Lower leg skin (tissue), 4 donors: ENCODE measurements around the gene SNX14. TPM values are rescaled to one million over a fixed set of nuclear protein-coding genes. Genes with fewer than 3 reads are reported as not detected.

Experiments
- DNase-seq, 2 donors: peaks; one replicate each; pipeline ENCODE4 v3.0.0-alpha.2; 2019; ENCODE audit warnings: low spot score in 2 of 2
- H3K4me3 ChIP-seq: fragments of 200-600 bp; sonication (generic); 2 replicates; pipeline ENCODE4 v1.5.1; 2017; ENCODE audit warnings: mild to moderate bottlenecking, low read depth; ENCODE audit not compliant: poor library complexity, severe bottlenecking
- POLR2A ChIP-seq, 2 donors: fragments of 450-650 bp; IDR thresholded peaks; one replicate each; pipeline ENCODE4 v1.6.1; 2016 to 2017; ENCODE audit warnings: antibody characterized with exemption in 2 of 2, mild to moderate bottlenecking in 1 of 2, moderate library complexity in 1 of 2
- WGBS, 2 donors: methylation state at CpG; one replicate each; pipeline ENCODE4 v1.1.5; 2018; 5-methylcytosine and 5-hydroxymethylcytosine counted together
- intact Hi-C: fragments of 100-400 bp; cut with DNase I; formaldehyde crosslinking; loops from one replicate; pipeline ENCODE4 v1.15.0; 2023; ENCODE audit warnings: low total_unique reads
- total RNA-seq, 4 donors: library from RNA; depleted of rRNA; stranded (reverse); fragments of >200 nt; gene quantifications; one replicate each; pipeline ENCODE4 v1.1.0, GENCODE V29; 2016
- TF ChIP-seq, protein P1 (sequence below), 3 donors: fragments of 450-650 bp; IDR thresholded peaks; one replicate each; pipeline ENCODE4 v1.5.1; 2016; ENCODE audit warnings: antibody characterized with exemption in 3 of 3, mild to moderate bottlenecking in 3 of 3, moderate library complexity in 2 of 3

Gene SNX14
- total RNA-seq, 4 donors from 2014 or later = 38.3 to 75.3 (median 56.6) TPM

DNA sequence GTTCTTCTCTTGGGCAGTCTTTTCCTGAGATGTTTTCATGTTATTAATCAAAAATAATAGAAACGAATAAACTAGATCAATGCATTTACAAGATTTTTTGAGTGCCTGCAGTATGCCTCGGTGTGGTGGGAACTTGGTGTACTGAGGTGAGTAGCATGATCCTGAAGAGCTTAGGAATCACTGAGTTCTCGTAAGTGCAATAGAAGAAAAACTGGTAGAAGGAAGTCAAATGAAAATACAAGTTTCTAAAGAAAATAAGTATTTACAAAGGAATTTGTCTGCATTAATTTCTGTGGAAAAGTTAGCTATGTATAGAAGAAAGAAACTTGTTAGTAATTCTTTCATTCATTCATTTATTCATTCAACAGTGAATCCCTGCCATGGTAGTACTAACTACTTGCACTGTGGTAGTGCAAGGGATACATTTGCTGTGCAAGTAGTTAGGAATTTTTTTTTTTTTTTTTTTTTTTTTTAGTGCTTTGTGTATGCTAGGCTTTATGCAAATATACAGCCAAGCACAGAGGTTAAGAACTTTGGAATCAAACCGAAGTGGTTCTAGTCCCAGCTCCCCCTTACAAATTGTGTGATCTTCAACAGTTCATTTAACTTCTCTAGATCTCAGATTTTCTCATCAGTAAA is 129.9 kb downstream of the SNX14 start:
- TF ChIP-seq, protein P1, sequence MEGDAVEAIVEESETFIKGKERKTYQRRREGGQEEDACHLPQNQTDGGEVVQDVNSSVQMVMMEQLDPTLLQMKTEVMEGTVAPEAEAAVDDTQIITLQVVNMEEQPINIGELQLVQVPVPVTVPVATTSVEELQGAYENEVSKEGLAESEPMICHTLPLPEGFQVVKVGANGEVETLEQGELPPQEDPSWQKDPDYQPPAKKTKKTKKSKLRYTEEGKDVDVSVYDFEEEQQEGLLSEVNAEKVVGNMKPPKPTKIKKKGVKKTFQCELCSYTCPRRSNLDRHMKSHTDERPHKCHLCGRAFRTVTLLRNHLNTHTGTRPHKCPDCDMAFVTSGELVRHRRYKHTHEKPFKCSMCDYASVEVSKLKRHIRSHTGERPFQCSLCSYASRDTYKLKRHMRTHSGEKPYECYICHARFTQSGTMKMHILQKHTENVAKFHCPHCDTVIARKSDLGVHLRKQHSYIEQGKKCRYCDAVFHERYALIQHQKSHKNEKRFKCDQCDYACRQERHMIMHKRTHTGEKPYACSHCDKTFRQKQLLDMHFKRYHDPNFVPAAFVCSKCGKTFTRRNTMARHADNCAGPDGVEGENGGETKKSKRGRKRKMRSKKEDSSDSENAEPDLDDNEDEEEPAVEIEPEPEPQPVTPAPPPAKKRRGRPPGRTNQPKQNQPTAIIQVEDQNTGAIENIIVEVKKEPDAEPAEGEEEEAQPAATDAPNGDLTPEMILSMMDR (IDR thresholded peaks at IDR 0.05) = no peak
- no peak for TF ChIP-seq POLR2A (IDR thresholded peaks at IDR 0.05)
- WGBS, 2 donors = 76 to 78% methylated on average over 4 of the region's 4 CpGs
- DNase-seq = no peak
- intact Hi-C loops = no loop called here
- H3K4me3 ChIP-seq = no peak overlapping the region

DNA sequence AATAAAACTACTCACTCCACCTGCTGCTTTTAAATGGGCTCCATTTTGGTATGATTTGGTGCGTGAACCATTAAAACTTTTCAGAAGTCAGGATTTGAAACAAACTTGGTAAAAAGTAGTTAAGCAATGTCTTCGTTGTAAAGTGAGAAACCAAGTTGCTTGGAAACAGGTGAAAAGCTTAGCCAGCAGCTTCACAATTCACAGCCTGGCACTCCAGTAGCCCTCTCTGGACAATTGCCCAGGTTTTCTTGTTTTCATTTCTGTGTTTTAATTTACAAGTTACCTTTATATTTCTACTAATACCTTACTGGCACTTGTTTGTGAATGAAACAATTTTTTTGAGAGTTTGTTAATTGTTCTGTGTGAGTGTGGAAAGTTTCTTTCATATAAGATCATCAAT is 131.0 kb downstream of the SNX14 start:
- DNase-seq = no peak
- TF ChIP-seq POLR2A (IDR thresholded peaks at IDR 0.05) = no peak
- TF ChIP-seq, protein P1 (IDR thresholded peaks at IDR 0.05) = no peak
- intact Hi-C loops = no loop called here
- H3K4me3 ChIP-seq = no peak overlapping the region
- WGBS, 2 donors = 68 to 72% methylated on average over 2 of the region's 2 CpGs

DNA sequence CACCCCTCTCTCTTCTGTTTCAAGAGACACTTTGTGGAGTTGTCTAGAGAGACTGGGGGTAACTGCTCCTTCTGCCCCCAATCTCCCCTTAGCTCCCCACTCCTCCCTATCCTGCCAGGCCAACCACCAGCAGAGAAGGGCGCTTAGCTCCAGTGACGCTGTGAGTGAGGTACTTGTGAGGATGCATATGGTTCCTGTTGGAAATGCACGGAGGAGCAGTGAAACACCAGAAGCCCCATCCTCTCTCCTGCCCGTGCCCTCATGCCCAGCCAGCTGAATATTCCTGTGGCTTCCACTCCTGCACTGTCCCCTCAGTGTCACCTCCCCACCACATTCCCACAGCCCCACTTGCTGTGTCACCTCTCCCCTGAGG is 131.9 kb downstream of the SNX14 start:
- H3K4me3 ChIP-seq = no peak overlapping the region
- WGBS, 2 donors = 65 to 85% methylated on average over 4 of the region's 4 CpGs
- no peak for DNase-seq
- TF ChIP-seq, protein P1 (IDR thresholded peaks at IDR 0.05) = no peak
- TF ChIP-seq POLR2A (IDR thresholded peaks at IDR 0.05) = no peak
- intact Hi-C loops = no loop called here

DNA sequence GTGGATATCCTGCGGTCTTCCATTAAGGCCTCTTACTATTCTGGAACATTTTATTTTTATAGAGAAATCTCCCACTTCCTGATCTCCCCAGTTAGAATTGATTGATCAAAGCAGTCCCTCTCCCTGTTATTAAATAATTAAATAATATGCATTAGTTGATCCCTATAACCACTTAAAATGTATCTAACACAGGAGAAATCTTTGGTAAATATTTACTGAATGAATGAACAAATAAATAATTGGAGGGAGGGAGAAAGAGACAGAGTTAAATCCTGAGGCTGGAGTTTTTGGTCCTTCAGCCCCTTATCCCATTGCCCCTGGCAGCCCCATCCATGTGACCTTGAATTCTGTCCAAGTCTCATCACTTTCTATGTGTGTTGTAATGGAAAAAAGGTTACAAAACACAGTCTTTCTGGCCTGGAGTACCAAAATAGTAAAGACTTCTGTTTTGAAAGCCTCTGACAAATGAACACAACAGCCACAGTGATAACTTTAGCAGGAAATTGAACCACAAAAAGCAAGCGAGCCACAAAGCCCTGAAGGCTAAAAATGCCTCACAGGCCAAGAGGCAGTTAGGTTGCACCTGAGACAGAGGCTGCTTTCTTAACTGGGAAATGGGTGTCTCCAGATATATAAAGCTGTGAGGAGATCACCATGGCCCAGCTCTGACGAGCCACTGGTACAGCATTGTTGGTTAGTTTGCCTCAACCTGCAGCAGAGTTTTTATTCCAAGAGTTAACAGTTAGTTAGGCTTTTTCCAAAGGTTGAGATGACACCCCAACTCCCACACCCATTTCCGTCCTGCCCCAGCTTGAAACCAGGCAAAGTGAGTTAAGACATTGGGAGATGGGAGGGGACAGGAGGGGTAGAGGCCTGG is 132.5 kb downstream of the SNX14 start:
- no peak for DNase-seq
- intact Hi-C loops = no loop called here
- no peak for TF ChIP-seq POLR2A (IDR thresholded peaks at IDR 0.05)
- TF ChIP-seq, protein P1 (IDR thresholded peaks at IDR 0.05) = no peak
- WGBS, 2 donors = 37 to 46% methylated on average over 4 of the region's 4 CpGs
- no peak overlapping the region for H3K4me3 ChIP-seq

DNA sequence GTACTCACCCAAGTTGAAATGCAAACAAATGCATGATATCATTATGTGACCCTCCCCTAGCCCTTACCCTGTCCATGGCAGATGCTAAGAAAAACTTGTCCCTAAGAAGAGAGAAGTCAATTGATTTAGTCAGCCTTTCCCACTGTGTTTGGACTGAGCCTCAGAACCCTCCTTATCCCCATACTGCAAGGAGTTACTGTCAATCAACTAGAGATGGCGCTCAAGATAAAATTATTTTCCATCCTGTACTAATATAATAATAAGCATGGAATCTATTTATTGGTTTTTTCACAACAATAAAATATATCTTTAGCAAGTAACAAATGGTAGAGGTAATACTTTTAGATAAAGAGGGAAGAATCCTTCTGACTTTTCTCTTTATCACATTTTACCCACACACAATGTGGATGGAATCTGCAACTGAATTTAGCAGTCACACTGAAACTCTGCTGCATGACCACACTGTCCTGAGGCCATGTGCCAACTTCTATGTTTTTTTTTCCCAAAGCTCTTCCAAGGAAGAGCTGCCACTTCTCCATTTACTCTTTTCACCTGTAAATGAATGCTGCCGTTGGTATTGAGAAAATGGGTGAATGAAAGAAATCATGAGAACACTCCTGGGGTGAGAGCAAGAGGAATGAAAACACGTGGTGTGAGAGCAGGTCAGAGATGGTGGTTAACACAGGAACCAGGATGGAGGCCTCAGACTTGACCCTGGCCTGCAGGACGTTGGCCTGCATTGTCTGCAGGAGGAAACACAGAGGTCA is 133.3 kb downstream of the SNX14 start:
- TF ChIP-seq, protein P1 (IDR thresholded peaks at IDR 0.05) = no peak
- no peak for TF ChIP-seq POLR2A (IDR thresholded peaks at IDR 0.05)
- H3K4me3 ChIP-seq = no peak overlapping the region
- 61 to 62% methylated on average over 4 of the region's 4 CpGs for WGBS, 2 donors
- DNase-seq = no peak
- intact Hi-C loops = no loop called here
